ENCODE measurements around the gene ME2.
"Not testable (repeated sequence)": the region's sequence is repeated elsewhere in the genome, so short reads cannot be mapped to it uniquely, and the experiment has no call there.

The ME2 gene

DNA sequence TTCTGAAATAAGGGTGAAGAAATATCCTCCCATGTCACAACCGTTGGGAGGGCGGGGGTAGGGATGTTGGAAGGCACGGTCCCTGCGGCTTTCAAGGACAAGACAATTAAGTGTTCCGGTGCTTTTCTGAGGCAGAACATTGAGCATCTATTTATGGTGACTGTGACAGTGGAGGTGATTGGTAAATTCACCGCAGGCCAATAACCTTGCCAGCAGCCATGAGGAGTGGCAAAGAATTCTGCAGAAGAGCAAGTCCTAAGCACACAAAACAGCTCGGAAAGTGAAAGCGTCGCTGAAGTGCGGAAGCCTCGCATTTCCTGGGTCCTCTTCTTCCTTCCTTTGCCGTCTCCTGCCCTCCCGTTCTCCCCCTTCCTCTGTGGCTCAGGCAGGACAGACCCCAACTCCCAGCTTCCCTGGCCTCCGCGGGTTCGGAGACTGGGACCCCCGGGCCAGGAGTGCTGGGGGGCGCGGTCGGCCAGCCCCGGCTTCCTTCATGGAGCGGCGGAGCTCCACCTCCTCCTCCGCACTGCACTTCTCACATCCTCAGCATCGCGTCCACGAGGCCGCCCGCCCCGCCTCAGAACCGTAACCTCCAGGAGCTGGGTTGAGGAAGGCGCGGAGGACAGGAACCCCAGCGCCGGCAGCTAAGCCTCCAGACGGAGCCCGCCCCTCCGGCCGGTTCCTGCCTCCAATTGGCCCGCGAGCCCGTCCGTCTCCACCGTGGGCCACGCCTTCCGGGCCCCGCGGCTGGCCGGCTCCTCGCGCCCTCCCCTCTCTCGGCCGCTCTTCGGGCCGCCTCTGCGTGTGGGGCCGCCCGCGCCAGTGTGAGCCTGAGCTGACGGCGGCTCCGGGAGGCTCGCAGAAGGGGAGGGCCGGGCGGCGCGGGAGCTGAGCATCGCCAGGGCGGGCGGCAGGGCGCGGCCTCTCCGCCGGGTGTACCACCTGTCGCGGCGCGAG is at the start of gene ME2:
Gene ME2, plus strand, starts transcription at position 774 of the 957 bp plus-strand sequence. CDS start 16,703 bp downstream, outside the sequence.
- peak within 1 kb of the TSS; percentile 61 for H3K27ac ChIP-seq (ENCODE audit: low read depth, low read length)
- peak within 1 kb of the TSS; percentile 96 for H3K4me3 ChIP-seq (ENCODE audit: low read depth, low read length)
- no peaks in the 10 kb centered on the region for H3K36me3 ChIP-seq (ENCODE audit: insufficient read depth, low read length)
- H2AFZ ChIP-seq (ENCODE audit: low read length, unreplicated experiment) = peak within 1 kb of the TSS; percentile 98
- H3K79me2 ChIP-seq (ENCODE audit: control insufficient read depth, insufficient read depth, low read length, unreplicated experiment) = peaks cover 36% of the 10 kb centered on the region
- no peaks in the 10 kb centered on the region for H3K4me1 ChIP-seq (ENCODE audit: control insufficient read depth, insufficient read depth, low read length, unreplicated experiment)
- no peaks in the 10 kb centered on the region for H3K27me3 ChIP-seq (ENCODE audit: insufficient read depth, low read length)

DNA sequence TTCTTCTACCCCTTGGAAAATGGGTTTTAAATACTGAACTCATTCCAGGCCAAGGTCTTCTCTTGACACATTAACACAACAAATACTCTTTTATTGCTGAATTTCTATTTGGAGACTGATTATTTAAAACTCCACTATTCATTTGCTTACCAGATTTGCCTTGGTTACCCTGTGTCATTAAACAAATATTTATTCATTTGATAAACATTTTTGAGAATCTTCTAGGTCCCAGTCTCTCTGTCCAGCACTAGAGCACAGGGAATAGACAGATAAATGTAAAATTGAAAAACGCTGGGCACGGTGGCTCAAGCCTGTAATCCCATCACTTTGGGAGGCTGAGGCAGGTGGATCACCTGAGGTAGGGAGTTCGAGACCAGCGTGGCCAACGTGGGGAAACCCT is 49.3 kb upstream of the ME2 start:
- no peaks in the 10 kb centered on the region for H3K36me3 ChIP-seq (ENCODE audit: insufficient read depth, low read length)
- H3K4me3 ChIP-seq (ENCODE audit: low read depth, low read length) = no peak overlapping the region
- H2AFZ ChIP-seq (ENCODE audit: low read length, unreplicated experiment) = no peak overlapping the region
- H3K4me1 ChIP-seq (ENCODE audit: control insufficient read depth, insufficient read depth, low read length, unreplicated experiment) = no peaks in the 10 kb centered on the region
- no peaks in the 10 kb centered on the region for H3K27me3 ChIP-seq (ENCODE audit: insufficient read depth, low read length)
- H3K79me2 ChIP-seq (ENCODE audit: control insufficient read depth, insufficient read depth, low read length, unreplicated experiment) = no peaks in the 10 kb centered on the region
- no peak overlapping the region for H3K27ac ChIP-seq (ENCODE audit: low read depth, low read length)

DNA sequence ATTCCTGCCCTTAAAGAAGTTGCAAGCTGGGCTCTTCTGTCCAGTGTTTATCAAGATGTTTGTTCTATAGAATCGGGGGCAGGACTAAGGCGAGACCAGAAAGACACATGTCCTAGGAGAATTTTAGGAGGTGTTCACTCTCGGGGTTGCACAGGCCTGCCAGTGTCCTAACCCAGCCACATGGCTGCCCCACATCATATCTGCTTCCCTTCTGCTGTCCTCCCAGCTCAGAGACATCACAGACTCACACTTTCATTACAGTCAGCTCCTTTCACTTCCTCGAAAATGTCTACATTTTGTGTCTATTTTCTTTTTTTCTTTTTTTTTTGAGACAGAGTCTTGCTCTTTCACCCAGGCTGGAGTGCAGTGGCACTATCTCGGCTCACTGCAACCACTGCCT is 48.4 kb upstream of the ME2 start:
- no peaks in the 10 kb centered on the region for H3K27me3 ChIP-seq (ENCODE audit: insufficient read depth, low read length)
- H3K79me2 ChIP-seq (ENCODE audit: control insufficient read depth, insufficient read depth, low read length, unreplicated experiment) = no peaks in the 10 kb centered on the region
- H3K4me1 ChIP-seq (ENCODE audit: control insufficient read depth, insufficient read depth, low read length, unreplicated experiment) = no peaks in the 10 kb centered on the region
- no peaks in the 10 kb centered on the region for H3K36me3 ChIP-seq (ENCODE audit: insufficient read depth, low read length)
- no peak overlapping the region for H2AFZ ChIP-seq (ENCODE audit: low read length, unreplicated experiment)
- H3K27ac ChIP-seq (ENCODE audit: low read depth, low read length) = no peak overlapping the region
- H3K4me3 ChIP-seq (ENCODE audit: low read depth, low read length) = no peak overlapping the region

DNA sequence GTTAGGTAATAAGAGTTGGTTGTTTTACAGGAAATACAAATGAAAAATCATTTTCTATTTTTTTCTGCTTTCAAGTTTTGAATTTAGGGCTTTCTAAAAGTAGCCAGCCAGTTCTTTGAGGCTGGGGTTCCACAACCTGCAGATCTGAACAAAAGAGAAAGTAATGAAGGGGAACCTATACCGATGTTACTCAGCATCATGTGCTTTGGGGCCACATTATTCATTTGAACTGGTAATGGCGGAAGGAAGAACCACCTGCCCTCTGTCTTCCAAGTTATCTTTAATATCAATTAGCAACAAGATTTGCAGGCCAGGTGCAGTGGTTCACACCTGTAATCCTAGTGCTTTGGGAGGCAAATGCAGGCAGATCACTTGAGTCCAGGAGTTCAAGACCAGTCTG is 46.2 kb upstream of the ME2 start:
- no peaks in the 10 kb centered on the region for H3K79me2 ChIP-seq (ENCODE audit: control insufficient read depth, insufficient read depth, low read length, unreplicated experiment)
- peaks cover 16% of the 10 kb centered on the region for H3K4me1 ChIP-seq (ENCODE audit: control insufficient read depth, insufficient read depth, low read length, unreplicated experiment)
- H3K36me3 ChIP-seq (ENCODE audit: insufficient read depth, low read length) = no peaks in the 10 kb centered on the region
- H3K27me3 ChIP-seq (ENCODE audit: insufficient read depth, low read length) = no peaks in the 10 kb centered on the region
- H3K4me3 ChIP-seq (ENCODE audit: low read depth, low read length) = no peak overlapping the region
- H2AFZ ChIP-seq (ENCODE audit: low read length, unreplicated experiment) = no peak overlapping the region
- no peak overlapping the region for H3K27ac ChIP-seq (ENCODE audit: low read depth, low read length)

DNA sequence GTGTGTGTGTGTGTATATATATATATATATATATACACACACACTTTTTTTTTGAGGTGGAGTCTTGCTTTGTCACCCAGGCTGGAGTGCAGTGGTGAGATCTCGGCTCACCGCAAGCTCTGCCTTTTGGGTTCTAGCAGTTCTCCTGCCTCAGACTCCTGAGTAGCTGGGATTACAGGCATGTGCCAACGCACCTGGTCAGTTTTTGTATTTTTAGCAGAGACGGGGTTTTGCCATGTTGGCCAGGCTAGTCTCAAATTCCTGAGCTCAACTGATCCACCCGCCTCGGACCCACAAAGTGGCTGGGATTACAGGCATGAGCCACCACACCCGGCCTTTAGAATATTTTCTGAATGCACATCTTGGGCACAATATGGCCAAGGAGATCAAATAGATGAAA is 45.4 kb upstream of the ME2 start:
- H3K4me3 ChIP-seq (ENCODE audit: low read depth, low read length); H3K27ac ChIP-seq (ENCODE audit: low read depth, low read length); H3K27me3 ChIP-seq (ENCODE audit: insufficient read depth, low read length); H3K79me2 ChIP-seq (ENCODE audit: control insufficient read depth, insufficient read depth, low read length, unreplicated experiment); H3K36me3 ChIP-seq (ENCODE audit: insufficient read depth, low read length); H2AFZ ChIP-seq (ENCODE audit: low read length, unreplicated experiment): not testable (repeated sequence)
- H3K4me1 ChIP-seq (ENCODE audit: control insufficient read depth, insufficient read depth, low read length, unreplicated experiment) = peaks cover 23% of the 10 kb centered on the region

DNA sequence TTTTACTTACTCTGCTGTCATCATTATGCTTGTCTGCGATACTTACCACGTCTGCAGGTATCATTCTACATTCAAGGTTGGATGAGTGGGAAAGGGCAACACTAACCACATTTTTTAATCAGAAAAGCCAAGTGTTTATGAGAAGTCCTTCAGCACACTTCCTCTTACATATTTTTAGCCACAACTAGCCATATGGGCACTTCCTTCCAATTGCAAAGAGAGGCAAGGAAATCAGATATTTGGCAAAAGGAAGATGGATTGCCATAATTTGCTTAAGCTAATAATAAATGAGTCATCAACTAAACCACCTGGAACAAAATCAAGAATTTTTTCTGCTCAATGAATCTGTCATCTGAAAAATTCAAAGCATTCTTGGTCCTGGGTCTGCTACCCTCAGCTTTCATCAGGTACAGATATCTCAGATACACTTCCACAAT is 42.4 kb upstream of the ME2 start:
- H3K4me3 ChIP-seq (ENCODE audit: low read depth, low read length) = no peak overlapping the region
- peak overlapping the region; percentile 64 for H2AFZ ChIP-seq (ENCODE audit: low read length, unreplicated experiment)
- peaks cover 23% of the 10 kb centered on the region for H3K4me1 ChIP-seq (ENCODE audit: control insufficient read depth, insufficient read depth, low read length, unreplicated experiment)
- H3K79me2 ChIP-seq (ENCODE audit: control insufficient read depth, insufficient read depth, low read length, unreplicated experiment) = no peaks in the 10 kb centered on the region
- H3K27ac ChIP-seq (ENCODE audit: low read depth, low read length) = no peak overlapping the region
- H3K36me3 ChIP-seq (ENCODE audit: insufficient read depth, low read length) = no peaks in the 10 kb centered on the region
- no peaks in the 10 kb centered on the region; the same call in 1 of the 2 replicates for H3K27me3 ChIP-seq (ENCODE audit: insufficient read depth, low read length)

DNA sequence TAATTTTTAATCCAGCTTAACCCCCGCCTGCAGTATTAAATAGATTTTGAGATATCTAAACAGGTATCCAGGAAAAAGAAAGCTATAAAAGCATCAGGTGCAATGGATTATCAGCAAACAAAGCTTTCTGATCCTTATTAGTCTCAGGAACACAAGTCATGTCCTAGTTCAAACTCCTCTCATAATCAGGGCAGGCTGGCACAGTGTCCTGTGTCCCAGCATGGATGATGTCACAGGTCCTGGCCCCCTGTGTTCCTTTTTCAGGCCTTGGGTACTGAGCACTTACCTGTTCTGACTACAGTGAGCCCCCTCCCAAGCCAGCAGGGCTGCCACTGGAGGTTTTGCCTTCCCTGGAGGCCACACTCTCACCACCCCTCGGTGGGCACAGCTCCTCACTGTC is 39.6 kb upstream of the ME2 start:
- Histone ChIP-seq H3K36me3 (ENCODE audit: insufficient read depth, low read length) (no peaks in the 10 kb centered on the region), H3K27ac (ENCODE audit: low read depth, low read length) (no peak overlapping the region), H3K4me3 (ENCODE audit: low read depth, low read length) (no peak overlapping the region), H3K27me3 (ENCODE audit: insufficient read depth, low read length) (no peaks in the 10 kb centered on the region; the same call in 1 of the 2 replicates), H3K79me2 (ENCODE audit: control insufficient read depth, insufficient read depth, low read length, unreplicated experiment) (no peaks in the 10 kb centered on the region), H3K4me1 (ENCODE audit: control insufficient read depth, insufficient read depth, low read length, unreplicated experiment) (peaks cover 23% of the 10 kb centered on the region), H2AFZ (ENCODE audit: low read length, unreplicated experiment) (no peak overlapping the region)

DNA sequence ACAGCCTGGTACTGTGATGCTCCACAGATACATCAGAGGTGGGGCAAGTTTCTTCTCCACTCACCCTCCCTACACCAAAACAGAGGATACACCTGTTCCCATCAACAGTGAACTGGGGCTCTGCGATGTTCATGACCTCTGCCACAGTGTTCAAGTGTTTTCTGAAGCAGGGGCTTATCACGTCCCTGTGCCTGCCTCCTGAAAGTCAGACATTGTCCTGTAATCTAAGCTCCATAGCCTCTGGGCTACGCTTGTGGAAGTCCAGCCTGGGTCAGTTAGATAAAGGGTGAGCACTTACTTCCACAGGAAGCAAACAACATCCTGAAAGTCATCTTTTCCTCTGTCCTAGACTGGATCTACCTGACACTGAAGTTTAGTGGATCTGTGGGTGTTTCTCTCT is 38.9 kb upstream of the ME2 start:
- no peak overlapping the region for H2AFZ ChIP-seq (ENCODE audit: low read length, unreplicated experiment)
- H3K4me1 ChIP-seq (ENCODE audit: control insufficient read depth, insufficient read depth, low read length, unreplicated experiment) = peaks cover 23% of the 10 kb centered on the region
- H3K79me2 ChIP-seq (ENCODE audit: control insufficient read depth, insufficient read depth, low read length, unreplicated experiment) = no peaks in the 10 kb centered on the region
- H3K4me3 ChIP-seq (ENCODE audit: low read depth, low read length) = no peak overlapping the region
- H3K36me3 ChIP-seq (ENCODE audit: insufficient read depth, low read length) = no peaks in the 10 kb centered on the region
- no peaks in the 10 kb centered on the region; the same call in 1 of the 2 replicates for H3K27me3 ChIP-seq (ENCODE audit: insufficient read depth, low read length)
- no peak overlapping the region for H3K27ac ChIP-seq (ENCODE audit: low read depth, low read length)

DNA sequence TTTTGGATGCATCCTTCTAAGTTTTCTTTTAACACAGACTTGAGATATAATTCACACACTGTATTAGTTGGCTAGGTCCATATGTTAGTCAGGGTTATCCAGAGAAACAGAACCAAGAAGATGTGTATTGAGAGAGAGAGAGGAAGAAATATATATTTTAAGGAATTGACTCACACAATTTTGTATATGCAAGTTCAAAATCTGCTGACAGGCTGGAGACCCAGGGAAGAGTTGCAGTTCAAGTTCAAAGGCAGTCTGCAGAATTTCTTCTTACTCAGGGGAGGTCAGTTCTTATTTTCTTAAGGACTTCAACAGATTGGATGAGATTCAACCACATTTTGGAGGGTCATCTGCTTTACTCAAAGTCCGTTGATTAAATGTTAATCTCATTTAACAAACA is 36.1 kb upstream of the ME2 start:
- H3K4me1 ChIP-seq (ENCODE audit: control insufficient read depth, insufficient read depth, low read length, unreplicated experiment) = peaks cover 15% of the 10 kb centered on the region
- no peak overlapping the region for H3K4me3 ChIP-seq (ENCODE audit: low read depth, low read length)
- no peaks in the 10 kb centered on the region; the same call in 1 of the 2 replicates for H3K27me3 ChIP-seq (ENCODE audit: insufficient read depth, low read length)
- H3K79me2 ChIP-seq (ENCODE audit: control insufficient read depth, insufficient read depth, low read length, unreplicated experiment) = no peaks in the 10 kb centered on the region
- H3K27ac ChIP-seq (ENCODE audit: low read depth, low read length) = no peak overlapping the region
- no peak overlapping the region for H2AFZ ChIP-seq (ENCODE audit: low read length, unreplicated experiment)
- H3K36me3 ChIP-seq (ENCODE audit: insufficient read depth, low read length) = no peaks in the 10 kb centered on the region

DNA sequence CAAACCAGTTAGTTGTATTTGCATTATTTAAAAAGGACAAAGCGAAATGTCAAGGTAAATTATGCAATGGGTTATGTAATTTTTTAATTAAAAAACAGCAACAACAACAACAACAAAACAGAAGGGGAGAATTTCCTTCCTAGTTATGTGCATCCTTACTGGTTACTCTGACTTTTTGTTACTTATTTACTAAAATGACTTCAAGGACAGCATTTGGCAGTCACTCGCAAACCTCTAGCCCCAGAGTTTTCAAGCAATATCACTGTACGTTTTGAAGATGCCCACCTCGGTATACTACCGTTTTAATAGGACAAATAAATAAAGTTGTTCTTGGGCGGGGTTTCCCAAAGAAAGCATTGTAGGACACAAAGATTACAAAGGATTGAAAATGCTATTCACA is 34.4 kb upstream of the ME2 start:
- no peak overlapping the region for H2AFZ ChIP-seq (ENCODE audit: low read length, unreplicated experiment)

DNA sequence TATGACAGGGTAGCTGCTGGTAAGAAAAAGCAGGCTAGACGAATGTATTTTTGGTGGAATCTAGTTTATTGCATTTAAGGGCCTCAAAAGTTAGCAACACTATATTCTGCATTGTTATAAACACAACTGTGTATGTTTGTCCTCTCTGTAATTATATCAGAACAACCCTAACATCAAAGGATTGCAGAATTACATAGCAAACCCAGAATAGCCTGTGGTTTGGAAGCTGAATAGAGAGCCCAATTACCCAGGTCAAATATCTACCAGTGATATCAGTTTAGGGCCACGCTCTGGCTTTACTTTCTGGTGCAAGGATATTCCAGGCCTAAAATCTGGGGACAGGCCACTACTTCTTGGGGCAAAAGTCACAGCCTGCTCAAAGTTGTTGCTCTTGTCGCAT is 34.0 kb upstream of the ME2 start:
- H3K4me1 ChIP-seq (ENCODE audit: control insufficient read depth, insufficient read depth, low read length, unreplicated experiment) = peaks cover 9% of the 10 kb centered on the region
- no peaks in the 10 kb centered on the region; the same call in 1 of the 2 replicates for H3K27me3 ChIP-seq (ENCODE audit: insufficient read depth, low read length)
- H3K4me3 ChIP-seq (ENCODE audit: low read depth, low read length) = no peak overlapping the region
- H3K36me3 ChIP-seq (ENCODE audit: insufficient read depth, low read length) = no peaks in the 10 kb centered on the region
- H2AFZ ChIP-seq (ENCODE audit: low read length, unreplicated experiment) = no peak overlapping the region
- no peak overlapping the region for H3K27ac ChIP-seq (ENCODE audit: low read depth, low read length)
- no peaks in the 10 kb centered on the region for H3K79me2 ChIP-seq (ENCODE audit: control insufficient read depth, insufficient read depth, low read length, unreplicated experiment)

More for the DNA sequence above, 34.4 kb upstream of the ME2 start:
- Histone ChIP-seq H3K4me3 (ENCODE audit: low read depth, low read length) (no peak overlapping the region), H3K36me3 (ENCODE audit: insufficient read depth, low read length) (no peaks in the 10 kb centered on the region), H3K4me1 (ENCODE audit: control insufficient read depth, insufficient read depth, low read length, unreplicated experiment) (peaks cover 9% of the 10 kb centered on the region), H3K27ac (ENCODE audit: low read depth, low read length) (no peak overlapping the region), H3K27me3 (ENCODE audit: insufficient read depth, low read length) (no peaks in the 10 kb centered on the region; the same call in 1 of the 2 replicates), H3K79me2 (ENCODE audit: control insufficient read depth, insufficient read depth, low read length, unreplicated experiment) (no peaks in the 10 kb centered on the region)

Data from ACC112 (cell line).